CD14-positive monocyte (primary cell): ENCODE measurements around the gene TCIRG1. TPM values are rescaled to one million over a fixed set of nuclear protein-coding genes. Genes with fewer than 3 reads are reported as not detected.

Source experiments
- DNase-seq, 3 donors: peaks; one replicate each; pipeline ENCODE4 v3.0.0-alpha.2; 2011 to 2022
- H2AFZ ChIP-seq: 2 replicates; pipeline ENCODE4 v1.6.0; 2012; ENCODE audit warnings: mild to moderate bottlenecking, low read depth, low read length, inconsistent platforms; ENCODE audit not compliant: insufficient read depth, poor library complexity, severe bottlenecking
- H3K27ac ChIP-seq, 2 donors: 1 replicate in 1 of 2; 2 replicates in 1 of 2; pipeline ENCODE4 v1.5.1; 2012 to 2013; ENCODE audit warnings: low read length in 2 of 2, control low read depth in 1 of 2, inconsistent platforms in 1 of 2, low read depth in 1 of 2, mild to moderate bottlenecking in 1 of 2
- H3K27me3 ChIP-seq, 2 donors: one replicate each; pipeline versions ENCODE4 v1.6.0 to v1.6.1; 2011 to 2013; ENCODE audit warnings: low read length in 2 of 2; ENCODE audit not compliant: control insufficient read depth in 2 of 2, insufficient read depth in 2 of 2
- H3K36me3 ChIP-seq, 2 donors: replicated peaks in 1 of 2; 1 replicate in 1 of 2; 2 replicates in 1 of 2; pipeline versions ENCODE4 v1.5.1 to v1.6.1; 2012 to 2013; ENCODE audit warnings: low read length in 2 of 2, control low read depth in 1 of 2, inconsistent platforms in 1 of 2, mild to moderate bottlenecking in 1 of 2; ENCODE audit not compliant: insufficient read depth in 2 of 2, control insufficient read depth in 1 of 2
- H3K4me1 ChIP-seq, 2 donors: 1 replicate in 1 of 2; 2 replicates in 1 of 2; pipeline versions ENCODE4 v1.5.1 to v1.6.1; 2012 to 2013; ENCODE audit warnings: low read length in 2 of 2, control low read depth in 1 of 2, inconsistent platforms in 1 of 2, mild to moderate bottlenecking in 1 of 2, moderate library complexity in 1 of 2; ENCODE audit not compliant: insufficient read depth in 2 of 2, control insufficient read depth in 1 of 2
- H3K4me2 ChIP-seq: replicated peaks from 2 replicates; pipeline ENCODE3; 2012; ENCODE audit warnings: low read length, moderate library complexity, mild to moderate bottlenecking; ENCODE audit not compliant: poor library complexity, severe bottlenecking; ENCODE audit errors: extremely low read depth
- H3K4me3 ChIP-seq, 3 experiments: fragments of 200-600 bp in 1 of 3; sonication (generic) in 1 of 3; replicated peaks in 1 of 3; 1 replicate in 2 of 3; 2 replicates in 1 of 3; pipeline ENCODE4 v1.5.1; 2011 to 2013; ENCODE audit warnings: low read length in 3 of 3, mild to moderate bottlenecking in 3 of 3, control low read depth in 2 of 3, low read depth in 2 of 3, inconsistent platforms in 1 of 3, moderate library complexity in 1 of 3
- H3K79me2 ChIP-seq: 2 replicates; pipeline ENCODE4 v1.6.0; 2012; ENCODE audit warnings: mild to moderate bottlenecking, control low read depth, inconsistent platforms, low read length, moderate library complexity; ENCODE audit not compliant: insufficient read depth
- H3K9ac ChIP-seq: 2 replicates; pipeline ENCODE4 v1.6.0; 2017; ENCODE audit warnings: low read length, mild to moderate bottlenecking; ENCODE audit not compliant: insufficient read depth, poor library complexity, severe bottlenecking
- H3K9me3 ChIP-seq, 2 donors: replicated peaks in 1 of 2; 1 replicate in 1 of 2; 2 replicates in 1 of 2; pipeline versions ENCODE4 v1.5.1 to v1.6.1; 2012 to 2013; ENCODE audit warnings: low read length in 2 of 2, control low read depth in 1 of 2; ENCODE audit not compliant: control insufficient read depth in 1 of 2, insufficient read depth in 1 of 2
- H4K20me1 ChIP-seq: 2 replicates; pipeline ENCODE4 v1.6.0; 2012; ENCODE audit warnings: mild to moderate bottlenecking, low read length, control low read depth, moderate library complexity; ENCODE audit not compliant: insufficient read depth
- H3K27ac Mint-ChIP-seq, 7 donors: one replicate each; pipeline ENCODE4 v1.8.0; 2020; ENCODE audit warnings: mild to moderate bottlenecking in 7 of 7, mixed read lengths in 7 of 7, moderate library complexity in 6 of 7, inconsistent platforms in 2 of 7
- H3K27me3 Mint-ChIP-seq, 3 donors: one replicate each; pipeline ENCODE4 v1.8.0; 2021 to 2022; ENCODE audit warnings: low read depth in 3 of 3, mild to moderate bottlenecking in 3 of 3, mixed read lengths in 3 of 3, moderate library complexity in 3 of 3, inconsistent platforms in 1 of 3
- H3K36me3 Mint-ChIP-seq, 2 donors: one replicate each; pipeline ENCODE4 v1.8.0; 2020; ENCODE audit warnings: mixed read lengths in 2 of 2, inconsistent platforms in 1 of 2, mild to moderate bottlenecking in 1 of 2
- H3K4me1 Mint-ChIP-seq: one replicate; pipeline ENCODE4 v1.8.0; 2020; ENCODE audit warnings: mild to moderate bottlenecking, mixed read lengths
- H3K4me3 Mint-ChIP-seq, 2 donors: one replicate each; pipeline ENCODE4 v1.8.0; 2020; ENCODE audit warnings: mild to moderate bottlenecking in 2 of 2, mixed read lengths in 2 of 2, moderate library complexity in 1 of 2
- H3K9me3 Mint-ChIP-seq, 7 donors: one replicate each; pipeline ENCODE4 v1.8.0; 2020 to 2022; ENCODE audit warnings: mixed read lengths in 7 of 7, mild to moderate bottlenecking in 6 of 7, moderate library complexity in 6 of 7, inconsistent platforms in 2 of 7
- WGBS: methylation state at CpG from one replicate; pipeline ENCODE4 v1.1.5; 2013; ENCODE audit warnings: missing lambda C conversion rate; ENCODE audit not compliant: insufficient coverage; 5-methylcytosine and 5-hydroxymethylcytosine counted together
- intact Hi-C, 2 donors: fragments of 100-400 bp; cut with micrococcal nuclease; formaldehyde crosslinking; loops; one replicate each; pipeline versions ENCODE4 v1.15.0 to v1.15.1; 2023
- polyA plus RNA-seq, 3 donors: library from polyadenylated mRNA; depleted of rRNA in 1 of 3; unstranded in 2 of 3; stranded (reverse) in 1 of 3; fragments of 300-500 nt in 2 of 3; fragments of >200 nt in 1 of 3; fragmentation: Illumina TruSeq in 2 of 3; gene quantifications; 1 replicate in 2 of 3; 2 replicates in 1 of 3; pipeline ENCODE4 v1.2.3, GENCODE V29; 2012 to 2021
- TF ChIP-seq, protein P1 (sequence below): fragments of 200-600 bp; IDR thresholded peaks from one replicate; pipeline ENCODE4 v1.8.0; 2022; ENCODE audit warnings: antibody characterized with exemption, mild to moderate bottlenecking

Gene TCIRG1
- polyA plus RNA-seq, 3 donors = 197 to 1,286 (median 225) TPM

DNA sequence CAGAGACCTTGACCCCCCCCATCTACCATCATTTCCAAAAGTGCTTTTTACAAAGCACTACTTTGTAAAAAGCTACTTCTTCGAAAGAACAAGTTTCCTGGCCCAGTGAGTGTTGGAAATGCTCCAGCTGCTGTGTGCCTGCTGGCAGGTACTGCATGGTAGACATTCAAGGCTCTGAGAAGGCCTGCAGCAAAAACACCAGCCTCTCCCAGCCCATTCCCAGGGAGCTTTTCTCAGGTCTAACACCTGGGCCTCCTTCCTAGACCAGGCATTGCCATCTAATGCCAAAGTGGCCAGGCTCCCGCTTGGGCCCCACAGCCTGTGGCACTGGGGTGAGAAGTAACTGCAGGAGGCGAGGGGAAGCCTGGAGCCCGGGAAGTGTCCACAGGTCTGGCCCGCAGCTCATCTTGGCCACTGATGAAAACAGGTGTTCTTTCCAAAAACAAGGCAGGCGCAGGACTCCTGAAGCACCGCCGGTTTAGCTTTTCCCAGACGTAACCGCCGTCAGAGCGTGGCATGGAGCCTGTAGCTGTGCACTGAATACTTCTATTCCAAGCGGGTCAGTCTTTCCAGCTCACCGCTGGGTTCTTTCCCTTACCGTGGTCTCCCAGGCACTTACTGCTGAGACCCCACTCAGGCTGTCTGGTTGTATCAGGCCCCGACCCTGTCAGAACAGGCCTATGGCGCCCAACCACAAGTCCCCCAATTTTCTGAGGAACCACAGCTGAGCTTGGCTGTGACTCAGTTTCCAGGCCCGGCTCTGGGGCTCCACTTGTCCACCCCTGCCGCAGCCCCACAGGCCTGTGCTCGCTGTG is 1.2 kb upstream of the TCIRG1 start:
- peak overlapping the region; percentile 92 for H3K9ac ChIP-seq
- H3K79me2 ChIP-seq = peaks cover 64% of the 10 kb centered on the region
- Mint-ChIP-seq H3K9me3 (no peaks in the 10 kb centered on the region), H3K27me3 (peaks cover 0 to 3% (median 0%) of the 10 kb centered on the region in 3 donors), H3K27ac (peak overlapping the region; percentile 98 to 100 (median 99)), H3K4me3 (peak overlapping the region; percentile 60 to 68), H3K4me1 (peaks cover 38% of the 10 kb centered on the region), H3K36me3 (peaks cover 15 to 38% of the 10 kb centered on the region in 2 donors)
- TF ChIP-seq, protein P1, sequence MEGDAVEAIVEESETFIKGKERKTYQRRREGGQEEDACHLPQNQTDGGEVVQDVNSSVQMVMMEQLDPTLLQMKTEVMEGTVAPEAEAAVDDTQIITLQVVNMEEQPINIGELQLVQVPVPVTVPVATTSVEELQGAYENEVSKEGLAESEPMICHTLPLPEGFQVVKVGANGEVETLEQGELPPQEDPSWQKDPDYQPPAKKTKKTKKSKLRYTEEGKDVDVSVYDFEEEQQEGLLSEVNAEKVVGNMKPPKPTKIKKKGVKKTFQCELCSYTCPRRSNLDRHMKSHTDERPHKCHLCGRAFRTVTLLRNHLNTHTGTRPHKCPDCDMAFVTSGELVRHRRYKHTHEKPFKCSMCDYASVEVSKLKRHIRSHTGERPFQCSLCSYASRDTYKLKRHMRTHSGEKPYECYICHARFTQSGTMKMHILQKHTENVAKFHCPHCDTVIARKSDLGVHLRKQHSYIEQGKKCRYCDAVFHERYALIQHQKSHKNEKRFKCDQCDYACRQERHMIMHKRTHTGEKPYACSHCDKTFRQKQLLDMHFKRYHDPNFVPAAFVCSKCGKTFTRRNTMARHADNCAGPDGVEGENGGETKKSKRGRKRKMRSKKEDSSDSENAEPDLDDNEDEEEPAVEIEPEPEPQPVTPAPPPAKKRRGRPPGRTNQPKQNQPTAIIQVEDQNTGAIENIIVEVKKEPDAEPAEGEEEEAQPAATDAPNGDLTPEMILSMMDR = no peak
- peaks cover 51 to 73% of the 10 kb centered on the region in 2 donors for H3K4me1 ChIP-seq
- DNase-seq = no peak
- peak overlapping the region; percentile 98 to 99 for H3K27ac ChIP-seq
- H2AFZ ChIP-seq = no peak overlapping the region
- intact Hi-C loops = loop anchor here in 1 of 2 donors (2.0 to 5.0 kb wide), 4 partner anchors 27 to 235 kb away; partner anchors contain the start of genes ALDH3B1, C11orf24, CHKA and UNC93B1
- H3K9me3 ChIP-seq = no peaks in the 10 kb centered on the region
- peak overlapping the region; percentile 97 for H3K4me2 ChIP-seq
- peaks cover 35% of the 10 kb centered on the region for H4K20me1 ChIP-seq
- WGBS = 86% methylated on average over 17 of the region's 20 CpGs
- no peaks in the 10 kb centered on the region for H3K27me3 ChIP-seq
- H3K4me3 ChIP-seq = peak overlapping the region in 1 of 3 experiments; percentile 96
- H3K36me3 ChIP-seq = peaks cover 27 to 35% of the 10 kb centered on the region in 2 donors

DNA sequence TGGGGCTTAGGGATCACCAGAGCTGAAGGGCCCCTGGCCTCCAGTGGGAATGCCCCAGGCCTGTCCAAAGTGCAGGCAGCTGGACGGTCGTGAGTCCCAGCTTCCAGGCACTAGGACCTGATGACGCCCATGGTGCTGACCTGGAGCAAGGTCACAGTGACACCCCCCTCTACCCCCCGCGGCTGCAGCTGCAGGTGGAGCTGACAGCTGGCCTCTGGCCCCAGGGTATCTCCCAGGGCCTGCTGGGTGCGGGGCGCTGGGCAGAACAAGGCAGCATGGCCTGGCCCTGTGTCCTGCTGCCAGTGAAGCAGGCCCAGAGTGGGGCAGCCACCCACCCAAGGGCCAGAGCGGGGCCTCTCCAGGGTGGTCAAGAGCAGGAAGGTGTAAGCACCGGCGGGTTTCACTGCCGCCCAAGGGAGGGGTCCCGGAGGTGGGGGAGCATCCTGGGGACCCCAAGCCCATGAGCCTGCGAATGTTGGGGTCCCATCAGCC is 553 bp upstream of the TCIRG1 start:
- peak overlapping the region; percentile 84 to 96 (median 91) for H3K4me3 ChIP-seq
- H3K36me3 ChIP-seq = peaks cover 31 to 35% of the 10 kb centered on the region in 2 donors
- H3K27me3 Mint-ChIP-seq = peaks cover 0 to 3% (median 0%) of the 10 kb centered on the region in 3 donors
- peaks cover 68% of the 10 kb centered on the region for H3K79me2 ChIP-seq
- peak overlapping the region; percentile 98 to 100 (median 99) for H3K27ac Mint-ChIP-seq
- DNase-seq = no peak
- no peaks in the 10 kb centered on the region for H3K27me3 ChIP-seq
- H3K4me1 Mint-ChIP-seq = peaks cover 38% of the 10 kb centered on the region
- peak overlapping the region; percentile 98 to 99 for H3K27ac ChIP-seq
- no peaks in the 10 kb centered on the region for H3K9me3 Mint-ChIP-seq
- peak overlapping the region; percentile 97 for H3K4me2 ChIP-seq
- peak overlapping the region; percentile 89 to 95 for H3K4me3 Mint-ChIP-seq
- peak overlapping the region; percentile 92 for H3K9ac ChIP-seq
- H3K9me3 ChIP-seq = no peaks in the 10 kb centered on the region
- intact Hi-C loops = loop anchor here in 1 of 2 donors (5.0 kb wide), 3 partner anchors 36 to 234 kb away; partner anchors contain the start of genes C11orf24, CHKA and UNC93B1
- H4K20me1 ChIP-seq = peaks cover 41% of the 10 kb centered on the region
- WGBS = 67% methylated on average over 13 of the region's 13 CpGs
- peaks cover 51 to 73% of the 10 kb centered on the region in 2 donors for H3K4me1 ChIP-seq
- H3K36me3 Mint-ChIP-seq = peaks cover 15 to 37% of the 10 kb centered on the region in 2 donors
- no peak overlapping the region for H2AFZ ChIP-seq
- TF ChIP-seq, protein P1 = no peak
